Activated effector memory CD4-positive, alpha-beta T cell treated with Interleukin-2 at 50 U/mL for 16 hours (primary cell): ENCODE results near the gene DHRS12.
"Not testable (repeated sequence)": the region's sequence is repeated elsewhere in the genome, so short reads cannot be mapped to it uniquely, and the experiment has no call there.

Experiments used
- DNase-seq: peaks from one replicate; pipeline ENCODE4 v3.0.0-alpha.2; 2020

The DHRS12 gene

GRCh38 chr13:51826606-51827005 is 22.6 kb upstream of the DHRS12 start:
- no peak for DNase-seq

GRCh38 chr13:51825681-51826254 is 21.8 kb upstream of the DHRS12 start:
- DNase-seq = no peak

- no peak for DNase-seq
Measured at GRCh38 chr13:51825165-51825592, 21.2 kb upstream of the DHRS12 start.

GRCh38 chr13:51824712-51825111 is 20.7 kb upstream of the DHRS12 start:
- DNase-seq = not testable (repeated sequence)

GRCh38 chr13:51823863-51824262 is 19.9 kb upstream of the DHRS12 start:
- no peak for DNase-seq

- DNase-seq = no peak
Measured at GRCh38 chr13:51823359-51823758, 19.4 kb upstream of the DHRS12 start.

GRCh38 chr13:51822106-51822815 is 18.3 kb upstream of the DHRS12 start:
- DNase-seq = no peak

- no peak for DNase-seq
Measured at GRCh38 chr13:51821606-51822005, 17.6 kb upstream of the DHRS12 start.

GRCh38 chr13:51820016-51820597 is 16.1 kb upstream of the DHRS12 start:
- no peak for DNase-seq

GRCh38 chr13:51819544-51819943 is 15.6 kb upstream of the DHRS12 start:
- DNase-seq = no peak

GRCh38 chr13:51818781-51819511 is 15.0 kb upstream of the DHRS12 start:
- DNase-seq = no peak

GRCh38 chr13:51818276-51818675 is 14.3 kb upstream of the DHRS12 start:
- no peak for DNase-seq

GRCh38 chr13:51817717-51818116 is 13.8 kb upstream of the DHRS12 start:
- DNase-seq = no peak

GRCh38 chr13:51816604-51817249 is 12.8 kb upstream of the DHRS12 start:
- DNase-seq = no peak

- DNase-seq = no peak
Measured at GRCh38 chr13:51815848-51816247, 11.9 kb upstream of the DHRS12 start.

GRCh38 chr13:51814825-51815650 is 11.1 kb upstream of the DHRS12 start:
- peak; percentile 64 for DNase-seq

- DNase-seq = no peak
Measured at GRCh38 chr13:51814071-51814470, 10.1 kb upstream of the DHRS12 start.

- DNase-seq = no peak
Measured at GRCh38 chr13:51811920-51812451, 8.0 kb upstream of the DHRS12 start.

- no peak for DNase-seq
Measured at GRCh38 chr13:51811046-51811445, 7.1 kb upstream of the DHRS12 start.

GRCh38 chr13:51808811-51809210 is 4.8 kb upstream of the DHRS12 start:
- DNase-seq = no peak

GRCh38 chr13:51807041-51807440 is 3.1 kb upstream of the DHRS12 start:
- no peak for DNase-seq

- DNase-seq = no peak
Measured at GRCh38 chr13:51806566-51806965, 2.6 kb upstream of the DHRS12 start.
